K562 (cell line): ENCODE results near the gene KHDRBS2. TPM values are rescaled to one million over a fixed set of nuclear protein-coding genes. Genes with fewer than 3 reads are reported as not detected.

Source experiments
- ATAC-seq: fragments of 200-7000 bp; cut with Tn5 transposase; 3 replicates; pipeline ENCODE4 v1.9.1; 2020; ENCODE audit warnings: moderate library complexity
- BruUV-seq: library from RNA; stranded (reverse); fragments of 400-500 nt; replicated peaks from 2 replicates; lab custom pipeline; 2021; lab: Mats Ljungman, UMichigan
- CTCF ChIA-PET: fragments of 300-600 bp; formaldehyde crosslinking; extraction: SDS; loops from one replicate; lab custom pipeline; 2021; ENCODE audit warnings: low intra/inter-chr PET ratio; lab: Yijun Ruan, JAX
- POLR2A ChIA-PET: fragments of 300-600, 350-650 bp; sonication (Branson Sonifier 250); formaldehyde crosslinking; extraction: SDS; loops from one replicate; lab custom pipeline; 2021; ENCODE audit warnings: antibody characterized with exemption, inconsistent platforms; lab: Yijun Ruan, JAX
- DNase-seq, 4 experiments: peaks; one replicate each; pipeline versions ENCODE4 v3.0.0 to v3.0.0-alpha.2; 2011 to 2018; ENCODE audit warnings: low spot score in 3 of 4, mixed read lengths in 3 of 4; ENCODE audit errors: extremely low read depth in 1 of 4
- FAIRE-seq: peaks from 2 replicates; lab custom pipeline; 2011; peaks lifted over from hg19 to GRCh38; lab: Jason Lieb, UNC
- H2AFZ ChIP-seq: 2 replicates; pipeline ENCODE4 v1.6.0; 2011; ENCODE audit warnings: low read depth, low read length, control low read depth, inconsistent platforms
- H3K27ac ChIP-seq: fragments of 200-600 bp; 3 replicates; pipeline ENCODE4 v1.8.0; 2011; ENCODE audit warnings: low read depth, mild to moderate bottlenecking, control low read depth, inconsistent platforms, low read length, moderate library complexity, mixed read lengths; ENCODE audit errors: extremely low read depth
- H3K27me3 ChIP-seq, 2 experiments: fragments of 300-600 bp in 1 of 2; 2 replicates in 1 of 2; 3 replicates in 1 of 2; pipeline versions ENCODE4 v1.6.0 to v1.8.0; 2011; ENCODE audit warnings: inconsistent platforms in 2 of 2, low read length in 2 of 2, mild to moderate bottlenecking in 1 of 2, mixed read lengths in 1 of 2, moderate library complexity in 1 of 2; ENCODE audit not compliant: control insufficient read depth in 2 of 2, insufficient read depth in 2 of 2
- H3K36me3 ChIP-seq: fragments of 300-600 bp; 3 replicates; pipeline ENCODE4 v1.8.0; 2011; ENCODE audit warnings: mild to moderate bottlenecking, low read length, inconsistent platforms; ENCODE audit not compliant: control insufficient read depth, insufficient read depth
- H3K4me1 ChIP-seq, 2 experiments: fragments of 200-600 bp in 1 of 2; replicated peaks in 1 of 2; 2 replicates in 1 of 2; 3 replicates in 1 of 2; pipeline versions ENCODE4 v1.5.1 to v1.8.0; 2011; ENCODE audit warnings: inconsistent platforms in 2 of 2, low read length in 2 of 2, mild to moderate bottlenecking in 1 of 2, mixed read lengths in 1 of 2, moderate library complexity in 1 of 2; ENCODE audit not compliant: control insufficient read depth in 2 of 2, insufficient read depth in 2 of 2
- H3K4me2 ChIP-seq: 2 replicates; pipeline ENCODE4 v1.6.1; 2011; ENCODE audit warnings: low read length, control low read depth, inconsistent platforms, mixed read lengths; ENCODE audit not compliant: insufficient read depth
- H3K4me3 ChIP-seq: fragments of 200-600 bp; sonication (generic), shearing (Covaris generic); 2 replicates; pipeline ENCODE4 v1.5.1; 2016; ENCODE audit warnings: control low read depth, inconsistent platforms
- H3K79me2 ChIP-seq: fragments of 200-600 bp; 3 replicates; pipeline ENCODE4 v1.8.0; 2011; ENCODE audit warnings: low read length, inconsistent platforms; ENCODE audit not compliant: control insufficient read depth, insufficient read depth
- H3K9ac ChIP-seq, 2 experiments: 2 replicates each; pipeline versions ENCODE4 v1.6.0 to v1.6.1; 2011; ENCODE audit warnings: low read depth in 2 of 2, low read length in 2 of 2, control low read depth in 1 of 2, inconsistent platforms in 1 of 2, mild to moderate bottlenecking in 1 of 2, mixed read lengths in 1 of 2; ENCODE audit not compliant: insufficient read depth in 1 of 2
- H3K9me1 ChIP-seq: one replicate; pipeline ENCODE4 v1.6.0; 2011; ENCODE audit warnings: inconsistent platforms, mild to moderate bottlenecking, low read length, moderate library complexity; ENCODE audit not compliant: control insufficient read depth, insufficient read depth
- H3K9me3 ChIP-seq: replicated peaks from 2 replicates; pipeline ENCODE4 v1.5.1; 2011; ENCODE audit warnings: low read depth, low read length, inconsistent platforms; ENCODE audit not compliant: control insufficient read depth, insufficient read depth
- H4K20me1 ChIP-seq: replicated peaks from 2 replicates; pipeline ENCODE4 v1.6.1; 2011; ENCODE audit warnings: low read length, inconsistent platforms, mixed read lengths; ENCODE audit not compliant: control insufficient read depth, insufficient read depth
- BCOR ChIP-seq: fragments of 450-650 bp; IDR thresholded peaks from 2 replicates; pipeline ENCODE4 v1.6.1; 2016
- CCAR2 ChIP-seq: fragments of 200-400 bp; formaldehyde crosslinking; IDR thresholded peaks from 2 replicates; pipeline ENCODE4 v1.6.1; 2017; ENCODE audit warnings: mild to moderate bottlenecking, low read depth, low read length
- KAT7 ChIP-seq: sonication (generic); formaldehyde crosslinking; IDR thresholded peaks from 2 replicates; pipeline ENCODE4 v1.8.0; 2022; ENCODE audit warnings: missing genetic modification reagents, mild to moderate bottlenecking, borderline replicate concordance
- KDM5B ChIP-seq: fragments of 200-600 bp; sonication (generic); IDR thresholded peaks from 2 replicates; pipeline ENCODE4 v1.6.1; 2012; ENCODE audit warnings: low read depth, mild to moderate bottlenecking, moderate library complexity, low read length, control low read depth, inconsistent platforms; ENCODE audit not compliant: insufficient replicate concordance
- POLR2AphosphoS5 ChIP-seq: IDR thresholded peaks from 2 replicates; pipeline ENCODE4 v1.6.1; 2011; ENCODE audit warnings: mild to moderate bottlenecking, low read depth, low read length, moderate library complexity; ENCODE audit not compliant: control insufficient read depth, insufficient read depth
- PTRF ChIP-seq: fragments of 450-650 bp; IDR thresholded peaks from 2 replicates; pipeline ENCODE4 v1.6.1; 2016; ENCODE audit warnings: mild to moderate bottlenecking, missing genetic modification characterization, missing compliant biosample characterization
- YBX1 ChIP-seq: fragments of 450-650 bp; IDR thresholded peaks from 2 replicates; pipeline ENCODE4 v1.7.1; 2016; ENCODE audit warnings: mild to moderate bottlenecking
- ZNF175 ChIP-seq: fragments of 200-800 bp; sonication (Bioruptor generic); IDR thresholded peaks from 2 replicates; pipeline ENCODE4 v1.6.1; 2016; ENCODE audit warnings: low read depth, mild to moderate bottlenecking, missing genetic modification characterization, missing compliant biosample characterization
- ZNF316 ChIP-seq: fragments of 450-650 bp; IDR thresholded peaks from 2 replicates; pipeline ENCODE4 v1.6.1; 2016
- WGBS: fragments of 100-300 bp; shearing (Covaris generic); methylation state at CpG from one replicate; pipeline ENCODE4 v1.1.6; 2016; ENCODE audit warnings: low coverage, mixed read lengths; ENCODE audit not compliant: insufficient coverage; ENCODE audit errors: missing lambda C conversion rate; 5-methylcytosine and 5-hydroxymethylcytosine counted together
- in situ Hi-C: fragments of 300-500 bp; cut with MboI; formaldehyde crosslinking; loops from 4 replicates; pipeline ENCODE4 v1.15.0; 2018; ENCODE audit warnings: inconsistent platforms, mixed read lengths
- intact Hi-C: fragments of 100-400 bp; cut with micrococcal nuclease; formaldehyde crosslinking; loops from 2 replicates; pipeline ENCODE4 v1.14.2; 2022
- polyA plus RNA-seq, 8 experiments: library from polyadenylated mRNA; depleted of rRNA in 4 of 8; stranded (reverse) in 5 of 8; unstranded in 3 of 8; fragments of >200 nt; fragmentation: Nextera tagmentation in 2 of 8; fragmentation: Illumina TruSeq in 1 of 8; extraction: Ambion mirVana in 2 of 8; extraction: Trizol in 1 of 8; gene quantifications; 2 replicates each; pipeline versions ENCODE4 v1.2.1 to v1.2.3, GENCODE V29; 2011 to 2014; ENCODE audit warnings: inconsistent platforms in 1 of 8, missing spikeins in 1 of 8
- total RNA-seq, 7 experiments: library from RNA; depleted of rRNA in 6 of 7; stranded (reverse); fragments of >200 nt in 6 of 7; fragmentation: Illumina TruSeq in 2 of 7; extraction: Trizol in 2 of 7; gene quantifications; 2 replicates each; pipeline versions ENCODE4 v1.2.1 to v1.2.3, GENCODE V29; 2011 to 2021; ENCODE audit warnings: low replicate concordance in 1 of 7
- TF ChIP-seq, protein P1 (sequence below): fragments of 450-650 bp; formaldehyde crosslinking; conservative IDR thresholded peaks from 2 replicates; pipeline ENCODE4 v1.4.0; 2022; ENCODE audit warnings: mild to moderate bottlenecking, missing genetic modification characterization
- TF ChIP-seq, protein P2 (sequence below): fragments of 250-450 bp; sonication (Bioruptor Pico); IDR thresholded peaks from 2 replicates; pipeline ENCODE4 v1.8.0; 2021; ENCODE audit warnings: moderate library complexity, mild to moderate bottlenecking, inconsistent platforms
- TF ChIP-seq, protein P3 (sequence below): fragments of 150-350 bp; conservative IDR thresholded peaks from 2 replicates; pipeline ENCODE4 v1.6.1; 2014; ENCODE audit warnings: low read length
- TF ChIP-seq, protein P4 (sequence below), 2 experiments: fragments of 450-650 bp; IDR thresholded peaks; 2 replicates each; pipeline ENCODE4 v1.6.1; 2018; ENCODE audit warnings: mild to moderate bottlenecking in 2 of 2, low read depth in 1 of 2; ENCODE audit not compliant: partially characterized antibody in 2 of 2

Gene KHDRBS2
- total and polyA plus RNA-seq, 9 of the 15 experiments (the other 6 are each of a cell fraction or from before 2014, with no cell fraction given), result not detected

DNA sequence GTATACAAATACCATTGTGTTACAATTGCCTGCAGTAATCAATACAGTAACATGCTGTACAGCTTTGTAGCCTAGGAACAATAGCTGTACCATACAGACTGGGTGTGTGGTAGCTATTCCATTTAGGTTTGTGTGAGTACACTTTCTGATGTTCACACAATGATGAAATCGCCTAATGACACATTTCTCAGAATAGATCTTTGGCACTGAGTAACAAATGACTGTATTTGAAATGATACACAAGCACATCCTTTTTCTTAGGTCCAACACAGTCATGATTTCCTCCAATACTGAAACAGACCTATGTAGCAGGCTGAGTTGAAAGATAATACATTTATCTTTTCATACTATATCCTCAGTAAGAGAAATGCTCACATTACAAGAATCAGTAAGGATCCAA lies 13.9 kb downstream of the KHDRBS2 start (continued):
- TF ChIP-seq, protein P1, sequence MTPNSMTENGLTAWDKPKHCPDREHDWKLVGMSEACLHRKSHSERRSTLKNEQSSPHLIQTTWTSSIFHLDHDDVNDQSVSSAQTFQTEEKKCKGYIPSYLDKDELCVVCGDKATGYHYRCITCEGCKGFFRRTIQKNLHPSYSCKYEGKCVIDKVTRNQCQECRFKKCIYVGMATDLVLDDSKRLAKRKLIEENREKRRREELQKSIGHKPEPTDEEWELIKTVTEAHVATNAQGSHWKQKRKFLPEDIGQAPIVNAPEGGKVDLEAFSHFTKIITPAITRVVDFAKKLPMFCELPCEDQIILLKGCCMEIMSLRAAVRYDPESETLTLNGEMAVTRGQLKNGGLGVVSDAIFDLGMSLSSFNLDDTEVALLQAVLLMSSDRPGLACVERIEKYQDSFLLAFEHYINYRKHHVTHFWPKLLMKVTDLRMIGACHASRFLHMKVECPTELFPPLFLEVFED (CRISPR knock-in tag), result no peak
- TF ChIP-seq POLR2AphosphoS5 (no peak), ZNF175 (CRISPR knock-in tag) (no peak), YBX1 (no peak)
- TF ChIP-seq, protein P2, sequence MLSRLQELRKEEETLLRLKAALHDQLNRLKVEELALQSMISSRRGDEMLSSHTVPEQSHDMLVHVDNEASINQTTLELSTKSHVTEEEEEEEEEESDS (CRISPR knock-in tag), result no peak
- TF ChIP-seq, all 486 proteins: peak for 0

DNA sequence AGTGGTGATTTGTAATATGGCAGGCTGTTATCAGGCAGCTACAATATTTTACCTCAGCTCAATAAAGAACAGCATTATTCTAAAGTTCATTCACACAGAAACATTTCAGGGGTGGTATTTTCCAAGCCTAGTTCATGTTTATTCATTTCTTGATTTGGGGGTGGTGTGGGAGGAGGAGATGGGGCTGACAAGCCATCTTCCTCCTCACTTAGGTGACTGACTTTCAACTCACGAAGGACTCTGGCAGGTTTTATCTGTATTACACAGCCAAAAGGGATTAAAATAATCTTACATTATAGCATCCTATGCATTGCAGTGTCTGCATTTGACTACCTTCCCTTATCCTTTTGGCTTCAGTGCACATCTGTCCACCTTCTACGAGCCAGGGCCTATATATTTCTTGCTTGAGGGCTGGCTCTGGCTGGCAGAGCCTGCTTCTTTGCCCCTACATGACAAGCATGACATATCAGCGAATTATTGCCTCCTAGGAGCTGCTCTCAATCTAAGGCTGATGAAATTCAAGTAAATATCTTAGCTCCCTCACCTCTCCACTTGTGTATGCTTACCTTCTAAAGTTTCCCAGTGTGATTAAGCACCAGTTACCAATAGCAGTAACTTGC lies 20.0 kb downstream of the KHDRBS2 start:
- H3K27ac ChIP-seq, result no peak overlapping the region
- 0% methylated on average over 3 of the region's 3 CpGs for WGBS
- CTCF ChIA-PET, result no interaction called here
- H3K9me3 ChIP-seq, result no peaks in the 10 kb centered on the region
- H3K79me2 ChIP-seq, result no peaks in the 10 kb centered on the region
- no peak overlapping the region for H3K4me2 ChIP-seq
- POLR2A ChIA-PET, result interaction anchor here (0.7 kb wide), 1 partner anchor 317 kb away, joined by 3 read pairs; no protein-coding TSS in a partner anchor
- intact Hi-C loops (no loop called here), in situ Hi-C loops (no loop called here)
- H3K4me3 ChIP-seq, result no peak overlapping the region
- H3K27me3 ChIP-seq, result no peaks in the 10 kb centered on the region
- H3K36me3 ChIP-seq, result no peaks in the 10 kb centered on the region
- no peak overlapping the region for H2AFZ ChIP-seq
- H3K9ac ChIP-seq, result no peak overlapping the region
- H3K9me1 ChIP-seq, result no peaks in the 10 kb centered on the region
- no peaks in the 10 kb centered on the region for H3K4me1 ChIP-seq
- FAIRE-seq, result no peak
- no peaks in the 10 kb centered on the region for H4K20me1 ChIP-seq
- no peak for ATAC-seq
- no peak for DNase-seq
- no TSS peak for BruUV-seq
- TF ChIP-seq ZNF316 (no peak), PTRF (tag) (no peak), CCAR2 (no peak), BCOR (no peak), KDM5B (no peak), KAT7 (CRISPR knock-in tag) (no peak)
- TF ChIP-seq, protein P3, sequence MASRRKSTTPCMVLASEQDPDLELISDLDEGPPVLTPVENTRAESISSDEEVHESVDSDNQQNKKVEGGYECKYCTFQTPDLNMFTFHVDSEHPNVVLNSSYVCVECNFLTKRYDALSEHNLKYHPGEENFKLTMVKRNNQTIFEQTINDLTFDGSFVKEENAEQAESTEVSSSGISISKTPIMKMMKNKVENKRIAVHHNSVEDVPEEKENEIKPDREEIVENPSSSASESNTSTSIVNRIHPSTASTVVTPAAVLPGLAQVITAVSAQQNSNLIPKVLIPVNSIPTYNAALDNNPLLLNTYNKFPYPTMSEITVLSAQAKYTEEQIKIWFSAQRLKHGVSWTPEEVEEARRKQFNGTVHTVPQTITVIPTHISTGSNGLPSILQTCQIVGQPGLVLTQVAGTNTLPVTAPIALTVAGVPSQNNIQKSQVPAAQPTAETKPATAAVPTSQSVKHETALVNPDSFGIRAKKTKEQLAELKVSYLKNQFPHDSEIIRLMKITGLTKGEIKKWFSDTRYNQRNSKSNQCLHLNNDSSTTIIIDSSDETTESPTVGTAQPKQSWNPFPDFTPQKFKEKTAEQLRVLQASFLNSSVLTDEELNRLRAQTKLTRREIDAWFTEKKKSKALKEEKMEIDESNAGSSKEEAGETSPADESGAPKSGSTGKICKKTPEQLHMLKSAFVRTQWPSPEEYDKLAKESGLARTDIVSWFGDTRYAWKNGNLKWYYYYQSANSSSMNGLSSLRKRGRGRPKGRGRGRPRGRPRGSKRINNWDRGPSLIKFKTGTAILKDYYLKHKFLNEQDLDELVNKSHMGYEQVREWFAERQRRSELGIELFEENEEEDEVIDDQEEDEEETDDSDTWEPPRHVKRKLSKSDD, result no peak
- TF ChIP-seq, protein P4, sequence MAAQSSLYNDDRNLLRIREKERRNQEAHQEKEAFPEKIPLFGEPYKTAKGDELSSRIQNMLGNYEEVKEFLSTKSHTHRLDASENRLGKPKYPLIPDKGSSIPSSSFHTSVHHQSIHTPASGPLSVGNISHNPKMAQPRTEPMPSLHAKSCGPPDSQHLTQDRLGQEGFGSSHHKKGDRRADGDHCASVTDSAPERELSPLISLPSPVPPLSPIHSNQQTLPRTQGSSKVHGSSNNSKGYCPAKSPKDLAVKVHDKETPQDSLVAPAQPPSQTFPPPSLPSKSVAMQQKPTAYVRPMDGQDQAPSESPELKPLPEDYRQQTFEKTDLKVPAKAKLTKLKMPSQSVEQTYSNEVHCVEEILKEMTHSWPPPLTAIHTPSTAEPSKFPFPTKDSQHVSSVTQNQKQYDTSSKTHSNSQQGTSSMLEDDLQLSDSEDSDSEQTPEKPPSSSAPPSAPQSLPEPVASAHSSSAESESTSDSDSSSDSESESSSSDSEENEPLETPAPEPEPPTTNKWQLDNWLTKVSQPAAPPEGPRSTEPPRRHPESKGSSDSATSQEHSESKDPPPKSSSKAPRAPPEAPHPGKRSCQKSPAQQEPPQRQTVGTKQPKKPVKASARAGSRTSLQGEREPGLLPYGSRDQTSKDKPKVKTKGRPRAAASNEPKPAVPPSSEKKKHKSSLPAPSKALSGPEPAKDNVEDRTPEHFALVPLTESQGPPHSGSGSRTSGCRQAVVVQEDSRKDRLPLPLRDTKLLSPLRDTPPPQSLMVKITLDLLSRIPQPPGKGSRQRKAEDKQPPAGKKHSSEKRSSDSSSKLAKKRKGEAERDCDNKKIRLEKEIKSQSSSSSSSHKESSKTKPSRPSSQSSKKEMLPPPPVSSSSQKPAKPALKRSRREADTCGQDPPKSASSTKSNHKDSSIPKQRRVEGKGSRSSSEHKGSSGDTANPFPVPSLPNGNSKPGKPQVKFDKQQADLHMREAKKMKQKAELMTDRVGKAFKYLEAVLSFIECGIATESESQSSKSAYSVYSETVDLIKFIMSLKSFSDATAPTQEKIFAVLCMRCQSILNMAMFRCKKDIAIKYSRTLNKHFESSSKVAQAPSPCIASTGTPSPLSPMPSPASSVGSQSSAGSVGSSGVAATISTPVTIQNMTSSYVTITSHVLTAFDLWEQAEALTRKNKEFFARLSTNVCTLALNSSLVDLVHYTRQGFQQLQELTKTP (IDR thresholded peaks at IDR 0.05; ENCODE audit: low read depth in 1 of 2, partially characterized antibody in 2 of 2), result no peak
